Measurements from ENCODE around the gene STK38.

DNA sequence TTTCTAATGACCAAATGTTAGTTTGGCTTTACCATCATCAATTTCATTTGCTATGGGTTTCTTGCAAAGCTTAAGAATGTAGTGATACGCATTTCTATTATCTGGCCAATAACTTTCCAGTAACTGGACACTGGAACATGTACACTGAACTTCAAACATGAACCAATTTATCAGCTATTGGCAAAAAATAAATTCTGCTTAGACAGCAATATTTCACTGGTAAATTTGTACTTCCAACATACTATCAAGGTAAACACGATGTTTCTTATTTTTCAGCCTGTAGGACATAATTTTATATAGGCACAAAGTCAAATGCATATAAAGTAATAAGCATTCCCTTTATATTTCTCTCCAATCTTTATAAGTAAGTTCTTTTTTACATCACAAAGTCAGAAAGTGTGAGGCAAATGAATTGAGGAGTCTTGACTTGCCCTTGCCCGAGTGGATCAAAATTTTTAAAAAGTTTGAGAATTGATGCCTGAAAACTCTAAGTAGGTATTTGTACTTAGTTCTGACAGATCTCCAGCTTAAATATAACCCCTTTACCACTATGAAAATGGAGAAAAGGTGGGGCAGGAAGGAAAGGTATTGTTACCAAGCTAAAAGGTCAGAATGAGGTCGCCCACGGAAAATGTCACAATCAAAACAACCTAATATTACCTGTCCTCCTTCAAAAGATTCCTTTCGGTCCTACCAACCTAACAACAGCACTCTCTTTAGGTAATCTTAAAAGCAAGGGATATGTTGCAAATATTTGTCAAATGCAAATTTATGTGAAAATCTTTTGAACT lies 41.3 kb downstream of the STK38 start:
- no peak for TF ChIP-seq POLR2AphosphoS5 (IDR thresholded peaks at IDR 0.05; ENCODE audit: borderline replicate concordance, low read depth, low read length)
- TF ChIP-seq EZH2 (IDR thresholded peaks at IDR 0.05), result no peak
